ENCODE measurements around the gene CHST4.
"Not testable (repeated sequence)": the region's sequence is repeated elsewhere in the genome, so short reads cannot be mapped to it uniquely, and the experiment has no call there.

Gene CHST4

DNA sequence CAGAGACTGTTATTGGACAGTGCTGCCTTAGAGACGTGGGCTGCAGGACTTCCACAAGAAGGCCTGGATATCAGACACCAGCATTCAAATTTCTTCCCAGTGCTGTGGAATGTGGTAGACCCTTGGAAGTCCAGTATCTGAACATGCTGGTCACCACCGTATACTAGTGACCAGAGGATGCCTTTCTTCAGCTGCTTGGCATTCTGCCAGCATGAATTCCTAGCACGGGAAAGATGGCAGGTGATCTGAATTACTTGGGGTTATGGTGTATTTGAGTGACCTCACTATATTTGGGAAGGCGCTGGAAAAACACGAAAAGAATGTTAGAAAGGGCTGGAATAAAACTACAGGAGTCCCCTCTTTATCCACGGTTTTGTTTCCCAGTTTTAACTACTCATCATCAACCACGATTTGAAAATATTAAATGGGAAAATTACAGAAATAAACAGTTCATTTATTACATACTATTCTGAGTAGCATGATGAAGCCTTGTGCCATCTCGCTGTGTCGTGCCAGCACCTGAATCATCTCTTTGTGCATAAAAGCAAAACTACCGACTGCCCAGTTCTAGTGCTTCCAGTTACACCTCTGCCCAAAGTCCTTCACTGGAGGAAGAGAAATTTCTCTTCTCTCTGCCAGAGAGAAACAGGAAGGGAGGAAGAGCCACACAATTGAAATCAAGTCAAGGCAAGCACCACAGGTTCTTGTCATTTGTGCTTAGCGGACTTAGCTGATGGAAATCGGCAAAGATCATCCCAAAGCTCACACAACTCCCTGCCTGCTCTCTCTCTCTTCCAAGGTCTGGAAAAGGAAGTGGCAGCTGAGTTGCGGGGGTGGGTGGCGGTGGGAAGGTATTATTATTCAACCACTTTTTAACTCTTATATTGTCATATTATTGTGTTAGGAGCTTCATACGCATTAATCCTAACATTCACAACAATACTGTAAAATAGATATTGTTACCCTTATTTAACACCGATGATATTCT is 1.4 kb upstream of the CHST4 start:
- no peak for DNase-seq (ENCODE audit: low read depth)

DNA sequence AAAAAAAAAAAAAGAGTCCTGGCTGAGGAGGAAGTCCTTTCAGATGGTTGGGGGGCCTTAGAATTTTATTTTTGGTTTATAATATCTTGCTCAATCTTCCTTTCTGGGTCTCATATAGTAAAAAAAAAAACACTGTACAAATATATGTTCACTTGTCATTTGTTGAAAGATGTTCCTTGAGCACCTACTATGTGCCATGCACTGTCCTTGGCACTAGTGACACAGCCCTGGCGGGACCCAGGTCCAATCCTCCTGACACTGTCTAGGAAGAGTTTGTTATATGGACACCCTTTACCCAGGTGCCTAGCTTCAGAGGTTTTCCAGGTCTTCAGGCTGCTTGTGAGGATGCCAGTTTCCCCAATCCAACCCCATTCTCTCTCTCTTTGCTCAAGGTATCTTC is 2.0 kb downstream of the CHST4 start:
- no peak for DNase-seq (ENCODE audit: low read depth)

DNA sequence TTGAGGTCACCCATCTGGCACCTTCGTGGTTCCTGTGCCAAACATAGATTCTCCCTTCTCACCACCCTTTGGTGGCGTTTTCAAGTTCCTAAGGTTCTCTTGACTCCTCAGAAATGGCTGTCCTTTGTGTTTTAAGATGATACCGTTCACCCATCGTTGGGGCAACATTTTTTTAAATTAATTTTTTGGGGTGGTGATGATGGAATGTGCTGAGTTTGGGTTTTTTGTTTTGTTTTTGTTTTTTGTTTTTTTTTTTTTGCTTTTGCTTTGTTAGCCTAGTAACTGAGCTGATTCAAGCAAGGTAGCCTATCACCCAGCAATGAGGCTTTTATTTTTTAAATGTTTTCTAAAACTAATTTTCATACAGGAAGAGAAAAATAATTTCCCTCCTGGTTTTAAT is 2.6 kb downstream of the CHST4 start:
- DNase-seq (ENCODE audit: low read depth) = no peak

DNA sequence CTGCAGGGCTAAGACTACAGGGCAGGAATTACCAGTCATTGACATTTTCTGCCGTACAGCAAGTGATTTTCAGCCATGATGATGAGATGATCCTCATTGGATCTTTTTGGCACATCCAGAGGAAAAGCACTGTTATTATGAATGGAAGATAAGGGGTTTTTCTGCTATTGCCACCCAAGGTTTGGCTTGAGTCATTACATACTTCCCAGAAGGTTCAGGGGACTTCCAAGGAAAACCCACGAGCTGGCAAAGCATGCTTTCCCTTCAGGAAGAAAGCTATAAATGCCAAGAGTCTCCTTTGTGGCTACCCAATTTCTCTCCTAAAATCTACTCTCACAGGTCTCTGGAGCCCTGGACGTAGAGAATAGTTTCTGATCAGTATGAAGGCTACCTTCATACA is 6.1 kb downstream of the CHST4 start:
- no peak for DNase-seq (ENCODE audit: low read depth)

DNA sequence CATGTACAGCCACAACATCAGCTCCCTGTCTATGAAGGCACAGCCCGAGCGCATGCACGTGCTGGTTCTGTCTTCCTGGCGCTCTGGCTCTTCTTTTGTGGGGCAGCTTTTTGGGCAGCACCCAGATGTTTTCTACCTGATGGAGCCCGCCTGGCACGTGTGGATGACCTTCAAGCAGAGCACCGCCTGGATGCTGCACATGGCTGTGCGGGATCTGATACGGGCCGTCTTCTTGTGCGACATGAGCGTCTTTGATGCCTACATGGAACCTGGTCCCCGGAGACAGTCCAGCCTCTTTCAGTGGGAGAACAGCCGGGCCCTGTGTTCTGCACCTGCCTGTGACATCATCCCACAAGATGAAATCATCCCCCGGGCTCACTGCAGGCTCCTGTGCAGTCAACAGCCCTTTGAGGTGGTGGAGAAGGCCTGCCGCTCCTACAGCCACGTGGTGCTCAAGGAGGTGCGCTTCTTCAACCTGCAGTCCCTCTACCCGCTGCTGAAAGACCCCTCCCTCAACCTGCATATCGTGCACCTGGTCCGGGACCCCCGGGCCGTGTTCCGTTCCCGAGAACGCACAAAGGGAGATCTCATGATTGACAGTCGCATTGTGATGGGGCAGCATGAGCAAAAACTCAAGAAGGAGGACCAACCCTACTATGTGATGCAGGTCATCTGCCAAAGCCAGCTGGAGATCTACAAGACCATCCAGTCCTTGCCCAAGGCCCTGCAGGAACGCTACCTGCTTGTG is 10.7 kb downstream of the CHST4 start:
- no peak for DNase-seq (ENCODE audit: low read depth)

DNA sequence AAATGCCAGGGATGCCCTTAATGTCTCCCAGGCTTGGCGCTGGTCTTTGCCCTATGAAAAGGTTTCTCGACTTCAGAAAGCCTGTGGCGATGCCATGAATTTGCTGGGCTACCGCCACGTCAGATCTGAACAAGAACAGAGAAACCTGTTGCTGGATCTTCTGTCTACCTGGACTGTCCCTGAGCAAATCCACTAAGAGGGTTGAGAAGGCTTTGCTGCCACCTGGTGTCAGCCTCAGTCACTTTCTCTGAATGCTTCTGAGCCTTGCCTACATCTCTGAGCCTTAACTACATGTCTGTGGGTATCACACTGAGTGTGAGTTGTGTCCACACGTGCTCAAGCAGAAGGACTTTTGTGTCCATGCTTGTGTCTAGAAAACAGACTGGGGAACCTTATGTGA is 11.4 kb downstream of the CHST4 start:
- DNase-seq (ENCODE audit: low read depth) = no peak

DNA sequence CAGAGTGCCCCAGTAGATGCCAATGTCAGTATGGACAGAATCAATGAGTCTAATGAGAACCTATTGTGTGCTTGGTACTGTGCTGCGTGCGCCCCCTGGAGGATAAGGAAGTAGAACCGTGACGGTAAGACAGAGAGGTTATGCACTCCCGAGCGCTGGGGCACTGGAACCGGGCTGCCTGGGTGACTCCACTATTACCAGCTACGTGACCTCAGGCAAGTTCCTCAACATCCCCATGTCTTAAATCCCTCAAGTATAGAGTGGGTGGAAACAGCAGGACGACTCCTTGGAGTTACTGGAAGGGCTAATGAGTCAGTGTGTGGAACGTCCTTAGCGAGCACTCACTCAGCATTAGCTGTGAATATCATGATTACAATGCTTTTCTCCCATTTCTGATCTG is 16.2 kb downstream of the CHST4 start:
- DNase-seq (ENCODE audit: low read depth) = peak; percentile 18

DNA sequence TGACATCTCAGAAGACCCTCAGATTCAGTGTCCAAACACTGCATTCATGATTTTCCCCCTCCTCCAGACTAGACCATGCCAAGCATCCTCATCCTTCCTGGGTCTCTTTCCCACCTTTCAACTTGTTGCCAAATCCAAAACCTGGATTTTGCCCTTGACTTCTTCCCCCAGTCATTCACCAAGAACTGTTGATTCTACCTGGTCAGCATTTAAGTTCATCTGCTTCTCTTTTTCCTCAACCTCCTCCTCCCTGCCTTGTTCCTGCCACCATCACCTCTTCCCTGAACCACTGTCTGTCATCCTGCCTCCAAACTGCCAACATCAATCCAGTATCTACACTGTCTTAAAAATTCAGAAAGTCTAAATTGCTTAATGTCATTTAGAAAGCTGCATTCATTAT is 20.9 kb downstream of the CHST4 start:
- DNase-seq (ENCODE audit: low read depth) = no peak

DNA sequence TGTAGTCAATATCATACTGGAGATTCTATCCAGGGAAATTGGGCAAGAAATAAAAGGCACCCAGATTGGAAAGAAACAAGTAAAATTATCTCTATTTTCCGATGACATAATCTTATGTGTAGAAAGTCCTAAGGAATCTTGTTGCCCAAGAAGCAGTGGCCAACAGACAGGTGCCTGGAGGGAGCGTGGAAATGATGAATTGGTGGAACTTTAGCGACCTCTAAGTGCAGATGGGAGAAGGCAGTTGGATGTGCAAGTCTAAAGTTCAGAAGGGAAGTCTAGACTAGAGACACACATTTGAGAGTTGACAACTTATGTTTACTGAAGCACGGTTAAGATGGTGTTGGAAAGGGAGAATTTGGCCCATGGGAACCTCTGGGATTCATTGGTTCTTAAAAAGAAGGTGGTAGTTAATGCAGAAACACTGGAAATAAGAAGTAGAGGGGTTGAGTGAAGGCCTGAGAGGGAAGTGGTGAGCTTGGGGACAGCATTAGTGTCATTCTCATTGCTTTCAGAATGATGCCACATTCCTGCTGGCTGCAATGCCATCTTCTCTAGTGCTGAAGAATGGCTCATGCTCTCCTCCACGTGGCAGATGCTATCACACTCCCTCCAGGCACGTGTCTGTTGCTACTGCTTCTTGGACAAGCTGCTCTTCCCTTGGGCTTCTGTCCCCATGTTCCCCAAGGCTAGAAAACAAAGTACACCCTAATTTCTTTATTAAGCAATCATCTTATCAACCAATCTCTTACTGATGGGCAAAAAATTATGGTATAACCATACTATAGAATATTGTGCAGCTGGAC is 26.7 kb downstream of the CHST4 start:
- no peak for DNase-seq (ENCODE audit: low read depth)

DNA sequence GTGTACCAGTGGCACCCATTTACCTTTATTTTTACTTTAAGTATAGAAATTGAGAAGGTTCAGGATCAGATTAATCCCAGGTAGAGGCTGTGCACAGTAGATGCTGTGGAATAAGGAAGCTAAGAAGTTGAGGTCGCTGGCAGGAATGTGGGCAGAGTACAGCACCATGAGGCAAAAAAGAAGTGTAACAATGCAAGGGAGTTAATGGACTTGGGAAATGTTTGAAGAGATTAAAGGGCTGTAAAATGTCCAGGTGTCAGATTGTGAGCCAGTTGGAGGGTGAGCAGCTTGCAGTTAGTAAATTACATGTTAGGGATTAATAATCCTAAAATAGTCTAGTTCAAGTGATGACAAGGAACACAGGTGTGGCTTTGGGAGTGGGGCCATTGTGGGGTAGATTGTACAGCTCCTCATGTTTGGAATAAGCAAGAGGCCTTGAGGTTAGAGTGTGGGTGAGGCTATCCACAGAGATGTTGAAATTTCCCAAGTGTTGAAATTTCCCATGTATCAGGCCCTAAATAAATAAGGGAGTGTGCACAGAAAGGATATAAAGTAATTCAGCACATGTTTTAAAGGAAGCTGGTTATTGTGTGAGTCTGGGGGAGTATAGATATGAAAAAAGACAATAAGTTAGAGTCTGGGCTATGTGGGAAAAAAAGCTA is 29.1 kb downstream of the CHST4 start:
- DNase-seq (ENCODE audit: low read depth) = no peak

DNA sequence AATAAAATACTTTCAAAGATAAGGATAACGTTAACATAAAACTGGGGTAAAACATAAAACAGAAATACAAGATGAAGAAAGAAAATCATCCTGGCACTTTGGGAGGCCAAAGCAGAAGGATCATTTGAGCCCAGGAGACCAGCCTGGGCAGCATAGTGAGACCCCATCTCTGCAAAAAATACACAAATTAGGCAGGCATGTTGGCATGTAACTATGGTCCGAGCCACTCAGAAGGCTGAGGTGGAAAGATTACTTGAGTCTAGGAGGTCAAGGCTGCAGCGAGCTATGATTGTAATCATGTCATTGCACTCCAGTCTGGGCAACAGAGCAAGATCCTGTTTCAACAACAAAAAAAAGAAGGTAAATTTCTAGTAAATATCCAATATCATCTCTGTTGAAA is 31.1 kb downstream of the CHST4 start:
- DNase-seq (ENCODE audit: low read depth) = no peak

DNA sequence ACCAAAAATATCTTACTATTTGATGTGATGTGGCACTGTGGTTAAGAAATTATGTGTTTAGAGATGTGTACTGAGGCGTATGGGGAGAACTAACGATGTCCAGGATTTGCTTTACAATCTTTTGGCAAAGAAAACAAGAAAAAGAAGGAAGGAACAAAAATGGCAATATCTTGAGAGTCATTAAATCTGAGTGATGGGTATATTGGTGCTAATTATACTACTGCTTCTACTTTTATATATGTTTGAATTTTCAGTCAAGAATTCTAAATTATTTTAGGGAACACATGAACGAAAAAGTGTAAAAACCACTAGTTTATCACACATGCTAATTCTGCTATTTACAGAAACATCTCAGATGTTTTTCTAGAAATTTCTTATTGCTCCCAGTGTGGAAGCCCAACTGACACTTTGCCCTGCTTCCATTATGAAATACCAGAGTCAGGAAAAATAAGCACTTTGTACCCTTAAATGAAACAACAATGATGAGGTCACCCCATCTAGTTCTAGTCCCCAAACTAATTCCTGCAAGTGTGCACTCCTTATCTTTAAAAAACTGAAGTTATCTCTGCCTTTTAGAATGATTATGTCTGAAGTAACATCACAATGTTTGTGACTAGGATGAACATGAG is 31.8 kb downstream of the CHST4 start:
- no peak for DNase-seq (ENCODE audit: low read depth)

DNA sequence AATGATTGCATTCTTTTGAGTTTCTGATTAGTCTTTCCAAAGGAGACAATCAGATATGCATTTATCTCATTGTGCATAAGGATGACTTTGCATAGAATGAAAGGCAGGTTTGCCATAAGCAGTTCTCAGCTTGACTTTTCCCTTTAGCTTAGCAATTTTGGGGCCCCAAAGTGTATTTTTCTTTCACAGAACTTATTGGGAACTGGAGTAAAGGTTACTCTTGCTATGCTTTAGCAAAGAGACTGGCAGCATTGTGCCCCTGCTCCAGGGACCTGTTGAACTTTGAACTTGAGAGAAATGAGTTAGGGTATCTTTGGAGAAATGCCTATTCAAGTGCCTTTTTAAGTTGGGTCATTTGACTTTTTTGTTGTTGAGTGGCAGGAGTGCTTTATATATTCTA is 33.6 kb downstream of the CHST4 start:
- no peak for DNase-seq (ENCODE audit: low read depth)

DNA sequence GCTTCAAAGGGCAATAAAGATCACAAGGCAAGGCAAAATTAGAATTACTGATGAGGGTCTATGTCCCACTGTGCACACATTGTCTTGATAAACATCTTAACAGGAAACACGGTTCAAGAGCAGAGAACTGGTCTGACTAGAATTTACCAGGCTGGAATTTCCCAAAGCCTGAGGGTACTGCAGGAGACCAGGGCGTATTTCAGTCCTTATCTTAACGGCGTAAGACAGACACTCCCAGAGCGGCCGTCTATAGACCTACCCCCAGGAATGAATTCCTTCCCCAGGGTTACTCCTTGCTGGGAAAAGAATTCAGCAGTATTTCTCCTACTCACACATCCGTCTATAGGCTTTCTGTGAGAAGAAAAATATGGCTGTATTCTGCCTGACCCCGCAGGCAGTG is 35.7 kb downstream of the CHST4 start:
- not testable (repeated sequence) for DNase-seq (ENCODE audit: low read depth)

DNA sequence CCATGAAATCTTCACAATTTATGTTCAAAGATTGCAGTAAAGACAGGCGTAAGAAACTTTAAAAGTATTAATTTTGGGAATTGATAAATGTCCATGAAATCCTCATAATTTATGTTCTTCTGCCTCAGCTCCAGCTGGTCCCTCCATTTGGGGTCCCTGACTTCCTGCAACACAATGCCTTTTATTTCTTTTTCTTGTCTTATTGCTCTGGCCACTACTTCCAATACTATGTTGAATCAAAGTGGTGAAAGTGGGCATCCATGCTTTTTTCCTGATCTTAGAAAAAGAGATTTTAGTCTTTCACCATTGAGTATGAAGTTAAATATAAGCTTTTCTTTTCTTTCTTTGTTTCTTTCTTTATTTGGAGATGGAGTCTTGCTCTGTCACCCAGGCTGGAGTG is 36.3 kb downstream of the CHST4 start:
- no peak for DNase-seq (ENCODE audit: low read depth)

DNA sequence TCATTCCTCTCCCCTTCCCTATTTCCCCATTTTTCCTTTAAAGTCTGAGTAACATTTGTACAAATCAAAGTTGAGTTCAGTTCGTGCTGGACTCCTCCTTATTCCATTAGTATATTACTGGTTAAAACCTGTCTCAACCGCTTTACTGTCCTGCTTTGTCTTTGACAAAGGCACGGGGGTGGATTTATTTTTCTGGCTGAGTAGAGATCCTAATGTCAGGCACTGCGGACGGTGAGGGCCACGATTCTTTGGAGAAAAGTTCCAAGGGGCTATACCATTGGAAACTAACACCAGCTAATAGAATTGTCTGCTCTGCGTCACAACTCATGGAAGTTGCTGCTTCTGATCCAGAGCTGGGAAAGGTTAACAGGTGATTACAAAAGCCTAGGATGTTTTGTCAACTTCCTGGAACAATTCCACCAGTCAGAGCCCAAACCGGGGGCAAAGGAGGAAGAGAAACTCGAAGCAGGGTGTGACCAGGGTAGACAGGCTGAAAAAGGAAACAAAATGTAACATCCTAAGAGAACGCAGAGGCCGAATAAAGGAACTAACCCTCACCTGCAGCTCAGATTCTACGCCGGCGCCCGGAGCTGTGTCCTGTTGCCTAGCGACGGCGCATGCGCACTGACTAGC is 38.2 kb downstream of the CHST4 start:
- DNase-seq (ENCODE audit: low read depth) = no peak

DNA sequence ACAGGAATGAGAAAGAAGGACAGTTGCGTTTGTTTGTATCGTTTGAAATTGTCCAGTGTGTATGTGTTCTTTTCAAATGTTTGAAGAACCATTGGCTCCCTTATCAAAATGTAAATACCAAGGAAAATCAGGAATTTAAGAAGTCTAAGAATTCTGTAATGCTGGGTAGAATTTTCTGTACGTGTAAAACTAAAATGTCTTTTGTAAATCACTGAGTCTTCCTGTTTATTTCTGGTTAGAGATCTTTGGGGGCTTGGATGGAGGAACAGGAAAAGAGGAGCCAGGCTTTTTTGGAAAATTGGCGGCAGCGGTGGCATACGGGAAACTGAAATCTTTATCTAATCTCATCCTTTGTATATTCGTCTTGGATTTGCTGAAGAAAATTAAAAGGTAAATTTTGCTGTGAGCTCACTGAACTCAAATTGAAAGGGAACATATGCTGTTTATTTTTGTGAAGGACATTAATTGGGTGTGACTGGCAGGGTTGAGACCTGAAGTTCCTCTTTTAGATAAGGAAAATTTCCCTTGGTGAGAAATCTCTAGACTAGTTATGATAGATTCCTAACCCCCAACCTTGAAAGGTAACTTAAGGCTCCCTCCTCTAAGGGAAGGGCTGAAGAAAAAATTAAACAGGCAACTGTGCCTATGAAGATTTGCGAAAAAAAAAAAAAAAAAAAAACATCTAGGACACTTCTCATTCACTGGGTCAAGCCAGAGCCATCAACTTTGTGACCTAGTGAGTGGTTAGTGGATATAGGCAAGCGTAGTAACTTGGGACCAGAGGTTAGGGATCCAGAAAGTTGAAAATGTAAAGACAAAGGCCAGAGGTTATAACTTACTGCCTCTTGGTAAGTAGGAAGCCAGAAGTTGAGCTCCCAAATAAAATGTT is 39.8 kb downstream of the CHST4 start:
- no peak for DNase-seq (ENCODE audit: low read depth)

DNA sequence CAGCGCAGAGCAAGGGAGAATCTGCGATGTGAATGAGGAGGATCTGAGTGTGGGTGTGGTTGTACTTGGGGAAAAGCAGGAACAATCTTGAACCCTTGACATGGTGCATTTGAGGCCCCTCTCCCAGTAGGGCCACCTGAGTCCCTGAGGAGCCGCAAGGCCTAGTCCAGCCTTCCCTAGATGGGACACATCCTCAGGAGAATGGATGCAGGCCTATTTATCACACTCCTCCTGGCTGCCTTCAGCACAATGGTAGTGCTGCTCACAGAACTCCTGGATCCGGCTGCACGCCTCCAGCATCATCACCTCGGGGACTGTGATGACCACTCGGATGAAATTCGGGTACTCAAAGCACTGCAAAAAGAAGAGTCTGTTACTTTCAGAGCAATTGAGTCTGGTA is 41.7 kb downstream of the CHST4 start:
- DNase-seq (ENCODE audit: low read depth) = no peak

DNA sequence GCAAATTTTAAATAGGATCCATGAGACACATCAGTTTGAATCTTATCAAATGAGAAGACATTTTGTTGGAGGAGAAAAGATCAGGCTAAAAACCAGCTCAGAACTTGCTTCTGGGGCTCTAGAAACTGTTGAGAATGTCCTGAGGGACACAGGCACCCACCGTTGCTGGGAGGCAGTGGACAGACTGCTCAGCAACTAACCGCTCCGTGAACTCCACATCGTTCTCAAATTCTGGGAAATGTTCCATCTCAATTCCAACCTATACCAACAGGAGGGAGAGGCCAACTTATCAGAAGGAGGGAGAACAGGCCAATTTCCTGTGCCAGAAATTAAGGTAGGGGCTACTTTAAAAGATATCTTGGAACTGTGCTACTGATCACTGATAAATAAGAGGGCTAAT is 42.3 kb downstream of the CHST4 start:
- DNase-seq (ENCODE audit: low read depth) = no peak

DNA sequence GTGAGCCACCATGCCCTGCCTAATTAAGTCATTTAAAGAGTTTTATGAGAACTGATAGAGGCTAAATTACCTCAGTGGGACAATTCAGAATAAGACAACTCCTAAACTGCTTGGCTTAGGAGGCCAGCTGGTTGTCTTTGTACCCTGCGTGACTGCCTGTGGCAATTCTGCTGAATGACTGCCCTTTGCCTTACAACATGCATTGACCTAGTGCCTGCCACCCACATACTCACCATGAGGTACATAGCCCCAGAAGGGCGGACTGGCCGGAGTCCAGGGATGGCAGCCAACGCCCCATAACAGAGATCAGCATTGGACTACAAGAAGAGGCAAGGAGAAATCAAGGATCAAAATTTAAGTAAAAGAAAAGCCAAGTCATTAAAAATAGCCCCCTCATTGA is 43.4 kb downstream of the CHST4 start:
- DNase-seq (ENCODE audit: low read depth) = no peak
